ENCODE data around the gene CPXM1.
"Not testable (repeated sequence)": the region's sequence is repeated elsewhere in the genome, so short reads cannot be mapped to it uniquely, and the experiment has no call there.

CPXM1 gene

DNA sequence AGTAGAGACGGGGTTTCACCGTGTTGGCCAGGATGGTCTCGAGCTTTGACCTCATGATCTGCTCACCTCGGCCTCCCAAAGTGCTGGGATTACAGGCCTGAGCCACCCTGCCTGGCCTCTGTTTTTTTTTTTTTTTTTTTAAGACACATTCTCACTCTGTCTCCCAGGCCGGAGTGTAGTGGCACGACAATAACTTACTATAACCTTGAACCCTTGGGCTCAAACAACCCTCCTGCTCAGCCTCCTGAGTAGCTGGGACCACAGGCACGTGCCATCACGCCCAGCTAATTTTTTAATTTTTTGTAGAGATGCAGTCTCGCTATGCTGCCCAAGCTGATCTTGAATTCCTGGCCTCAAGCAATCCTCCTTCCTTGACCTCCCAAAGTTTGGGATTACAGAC, 26.6 kb downstream of the CPXM1 start:
- Mint-ChIP-seq H3K4me1 (ENCODE audit: low read depth) (no peaks in the 10 kb centered on the region), H3K27ac (no peak overlapping the region), H3K27me3 (ENCODE audit: low read depth) (peaks cover 18% of the 10 kb centered on the region), H3K9me3 (no peaks in the 10 kb centered on the region), H3K4me3 (no peak overlapping the region), H3K36me3 (ENCODE audit: low read depth) (no peaks in the 10 kb centered on the region)

DNA sequence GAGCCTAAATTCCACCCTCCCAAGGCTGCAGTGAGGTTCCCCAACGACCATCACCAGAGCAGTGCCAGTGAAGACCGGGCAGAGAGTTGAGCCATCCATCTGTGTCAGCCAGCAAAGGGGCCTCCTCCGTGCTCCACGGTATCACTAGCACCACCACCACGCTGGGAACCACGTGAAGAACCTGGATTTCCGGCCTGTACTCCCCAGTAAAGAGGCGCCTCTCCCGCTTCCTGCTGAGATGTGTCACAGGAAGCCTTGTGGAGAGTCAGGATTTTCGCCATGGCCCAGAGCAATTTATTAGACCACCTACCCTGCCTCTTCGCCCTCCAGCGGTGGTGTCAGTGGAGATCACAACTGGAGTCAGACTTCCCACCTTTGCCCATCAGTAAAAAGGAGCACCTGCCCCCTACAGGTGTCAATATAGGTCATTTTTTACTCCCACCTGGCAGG, 28.8 kb downstream of the CPXM1 start:
- H3K27me3 Mint-ChIP-seq (ENCODE audit: low read depth): peaks cover 23% of the 10 kb centered on the region
- H3K36me3 Mint-ChIP-seq (ENCODE audit: low read depth): no peaks in the 10 kb centered on the region
- H3K27ac Mint-ChIP-seq: no peak overlapping the region
- H3K4me1 Mint-ChIP-seq (ENCODE audit: low read depth): no peaks in the 10 kb centered on the region
- no peaks in the 10 kb centered on the region for H3K9me3 Mint-ChIP-seq
- H3K4me3 Mint-ChIP-seq: no peak overlapping the region

DNA sequence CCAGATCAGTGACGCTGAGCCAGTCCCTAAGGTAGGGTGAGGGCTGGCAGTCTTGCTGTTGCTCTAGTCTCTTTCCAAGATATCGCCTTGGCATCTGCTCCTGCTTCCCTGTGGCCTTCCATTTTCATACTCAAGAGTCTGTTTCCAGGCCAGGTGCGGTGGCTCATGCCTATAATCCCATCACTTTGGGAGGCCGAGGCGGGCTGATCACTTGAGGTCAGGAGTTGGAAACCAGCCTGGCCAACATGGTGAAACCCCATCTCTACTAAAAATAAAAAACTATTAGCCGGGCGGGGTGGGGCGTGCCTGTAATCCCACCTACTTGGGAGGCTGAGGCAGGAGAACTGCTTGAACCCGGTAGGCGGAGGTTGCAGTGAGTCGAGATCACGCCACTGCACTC, 30.3 kb downstream of the CPXM1 start:
- H3K9me3 Mint-ChIP-seq; H3K27ac Mint-ChIP-seq; H3K36me3 Mint-ChIP-seq (ENCODE audit: low read depth); H3K4me1 Mint-ChIP-seq (ENCODE audit: low read depth); H3K4me3 Mint-ChIP-seq: not testable (repeated sequence)
- peaks cover 18% of the 10 kb centered on the region for H3K27me3 Mint-ChIP-seq (ENCODE audit: low read depth)

DNA sequence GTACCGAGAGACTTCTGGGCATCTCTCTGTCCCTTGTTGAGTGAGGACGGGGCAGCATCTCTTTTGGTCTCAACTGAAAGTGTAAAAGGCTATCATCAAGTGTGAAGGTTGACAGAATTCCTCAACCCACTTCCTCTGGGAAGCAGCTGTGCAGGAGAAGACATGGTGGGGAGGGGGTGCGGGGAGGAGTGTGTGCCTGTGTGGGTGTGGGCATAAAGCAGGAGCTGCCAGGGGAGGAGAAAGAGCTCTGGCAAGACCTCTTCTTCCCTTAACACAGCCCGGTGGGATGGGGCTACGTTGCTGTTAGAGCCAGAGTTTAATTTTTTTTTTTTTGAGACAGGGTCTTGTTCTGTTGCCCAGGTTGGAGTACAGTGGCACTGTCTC, 31.8 kb downstream of the CPXM1 start:
- Mint-ChIP-seq H3K36me3 (ENCODE audit: low read depth) (no peaks in the 10 kb centered on the region), H3K4me1 (ENCODE audit: low read depth) (no peaks in the 10 kb centered on the region), H3K27me3 (ENCODE audit: low read depth) (peaks cover 22% of the 10 kb centered on the region), H3K9me3 (no peaks in the 10 kb centered on the region), H3K27ac (no peak overlapping the region), H3K4me3 (no peak overlapping the region)

DNA sequence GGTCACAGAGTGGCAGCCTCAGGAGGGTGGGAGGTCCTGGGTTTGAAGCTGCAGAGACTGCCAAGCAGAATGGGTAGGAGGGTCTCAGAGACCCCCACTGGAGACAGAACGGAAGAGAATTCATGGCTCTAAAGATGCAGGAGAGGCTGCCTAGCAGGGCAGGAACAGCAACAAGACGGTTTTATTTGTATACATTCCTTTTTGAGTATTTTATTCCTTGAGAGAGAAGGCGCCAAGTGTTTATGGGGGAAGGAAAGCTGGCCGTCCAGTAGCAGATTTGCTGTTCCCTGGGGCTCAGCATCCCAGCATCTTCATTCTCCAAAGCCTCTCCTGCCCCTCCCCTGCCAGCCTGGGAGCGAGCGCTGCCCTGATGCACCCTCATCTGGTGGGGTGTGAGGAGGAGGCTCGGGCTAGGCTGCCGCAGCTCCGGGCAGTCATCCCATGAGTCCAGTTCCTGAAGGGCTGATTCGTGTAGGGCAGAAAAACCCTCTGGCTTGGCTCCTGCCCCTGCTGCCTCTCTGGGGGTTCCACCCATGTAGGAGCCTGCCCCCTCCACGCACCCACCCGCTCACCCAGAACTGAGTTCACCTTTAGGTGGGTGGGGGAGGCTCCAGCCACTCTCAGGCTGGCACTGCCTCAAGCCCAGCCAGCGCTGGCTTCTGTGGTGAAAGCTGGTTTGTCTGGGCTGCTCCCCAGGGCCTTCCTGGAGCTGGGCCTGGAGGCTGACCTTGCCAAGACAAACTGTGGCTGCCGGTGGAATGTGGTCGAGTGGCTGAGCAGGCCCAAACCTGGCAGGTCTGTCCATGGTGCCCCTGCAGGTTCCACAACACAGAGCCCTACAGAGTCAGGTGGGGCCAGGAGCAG, 32.4 kb downstream of the CPXM1 start:
- Mint-ChIP-seq H3K36me3 (ENCODE audit: low read depth) (no peaks in the 10 kb centered on the region), H3K4me1 (ENCODE audit: low read depth) (no peaks in the 10 kb centered on the region), H3K27ac (no peak overlapping the region), H3K4me3 (no peak overlapping the region), H3K9me3 (no peaks in the 10 kb centered on the region), H3K27me3 (ENCODE audit: low read depth) (peaks cover 23% of the 10 kb centered on the region)

DNA sequence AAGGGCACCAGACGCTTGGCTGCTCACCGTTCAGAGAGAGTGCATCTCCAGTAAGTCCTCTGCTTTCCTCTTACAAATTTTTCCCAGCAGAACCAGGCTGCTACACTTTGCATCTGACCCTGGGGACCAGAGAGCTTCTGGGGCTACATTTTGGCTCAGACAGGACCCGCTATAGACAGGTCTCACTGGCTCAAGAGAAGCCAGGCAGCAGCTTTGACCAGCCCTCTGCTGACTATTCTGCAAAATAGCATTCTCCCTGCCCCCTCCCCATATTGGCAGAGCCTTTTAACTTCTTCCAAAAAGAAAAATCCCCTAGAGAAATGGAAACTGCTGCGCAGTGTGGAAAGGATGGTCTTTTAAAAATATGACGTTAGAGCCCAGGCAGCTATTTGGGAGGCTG, 37.2 kb downstream of the CPXM1 start:
- Mint-ChIP-seq H3K27ac (no peak overlapping the region), H3K9me3 (no peaks in the 10 kb centered on the region), H3K27me3 (ENCODE audit: low read depth) (peaks cover 17% of the 10 kb centered on the region), H3K36me3 (ENCODE audit: low read depth) (no peaks in the 10 kb centered on the region), H3K4me1 (ENCODE audit: low read depth) (no peaks in the 10 kb centered on the region), H3K4me3 (no peak overlapping the region)

DNA sequence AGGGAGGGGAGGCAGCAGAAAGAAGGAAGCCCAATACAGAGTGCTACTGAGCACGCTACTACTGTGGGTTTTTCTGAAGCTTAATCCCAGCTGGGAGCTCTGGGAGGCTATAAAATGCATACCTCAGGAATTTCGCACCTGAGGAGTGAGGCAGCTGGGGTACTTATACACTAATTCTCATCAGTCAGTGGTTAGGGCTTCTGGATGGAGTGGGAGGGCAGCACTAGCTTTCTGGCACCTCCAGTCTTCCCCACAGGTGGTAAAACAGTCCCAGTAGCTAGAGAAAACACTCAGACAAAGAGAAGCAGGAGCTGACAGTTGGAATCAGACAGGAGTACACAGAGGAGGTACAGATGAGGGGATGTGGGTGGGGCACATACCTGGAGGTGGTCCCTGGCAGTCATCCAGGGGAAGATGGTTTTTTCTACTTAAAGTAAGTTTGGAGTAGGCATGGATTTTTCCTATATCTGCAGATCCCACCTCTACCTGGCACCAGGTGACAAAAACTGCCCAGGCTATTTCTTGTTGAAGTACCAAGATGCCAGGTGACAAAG, 37.8 kb downstream of the CPXM1 start:
- Mint-ChIP-seq H3K36me3 (ENCODE audit: low read depth) (no peaks in the 10 kb centered on the region), H3K27ac (no peak overlapping the region), H3K9me3 (no peaks in the 10 kb centered on the region), H3K4me1 (ENCODE audit: low read depth) (no peaks in the 10 kb centered on the region), H3K27me3 (ENCODE audit: low read depth) (peaks cover 15% of the 10 kb centered on the region), H3K4me3 (no peak overlapping the region)

DNA sequence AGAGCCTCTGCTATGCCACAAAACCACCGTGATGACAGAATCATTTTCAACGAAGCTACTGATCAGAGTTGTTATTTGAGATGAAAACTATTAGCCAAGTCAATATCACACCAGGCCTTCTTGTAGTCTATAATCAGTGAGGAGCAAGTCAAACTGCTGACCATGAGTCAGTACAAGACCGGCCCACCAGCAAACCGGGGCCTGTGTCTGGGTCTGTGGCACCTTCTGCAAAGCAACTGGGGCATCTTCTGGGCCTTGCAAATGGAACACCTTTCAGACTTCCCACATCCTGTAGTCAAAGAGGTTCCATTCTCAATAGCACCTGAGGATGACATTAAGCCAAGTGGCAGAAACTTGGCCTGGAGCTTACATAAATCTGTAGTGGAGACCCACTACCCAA, 38.5 kb downstream of the CPXM1 start:
- Mint-ChIP-seq H3K4me1 (ENCODE audit: low read depth) (no peaks in the 10 kb centered on the region), H3K4me3 (no peak overlapping the region), H3K27me3 (ENCODE audit: low read depth) (peaks cover 8% of the 10 kb centered on the region)

DNA sequence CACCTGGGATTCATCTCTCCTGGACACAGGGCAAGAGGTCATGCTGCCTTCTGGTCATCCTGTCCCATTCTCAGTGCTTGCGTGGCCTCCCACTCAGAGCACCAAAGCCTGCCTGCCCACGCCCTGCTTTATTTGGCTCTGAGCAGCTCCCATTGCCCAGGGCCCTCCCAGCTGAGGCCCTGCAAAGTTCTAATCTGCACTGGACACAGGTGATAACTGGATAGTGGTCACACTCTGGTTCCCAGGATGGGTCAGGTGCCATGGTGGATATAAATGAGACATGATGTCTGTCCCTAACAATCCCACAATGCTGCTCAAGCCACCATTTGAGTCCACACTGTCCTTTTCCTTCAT, 39.5 kb downstream of the CPXM1 start:
- no peak overlapping the region for H3K4me3 Mint-ChIP-seq
- no peaks in the 10 kb centered on the region for H3K36me3 Mint-ChIP-seq (ENCODE audit: low read depth)
- H3K27me3 Mint-ChIP-seq (ENCODE audit: low read depth): peaks cover 8% of the 10 kb centered on the region
- peaks cover 2% of the 10 kb centered on the region for H3K4me1 Mint-ChIP-seq (ENCODE audit: low read depth)
- H3K9me3 Mint-ChIP-seq: no peaks in the 10 kb centered on the region
- no peak overlapping the region for H3K27ac Mint-ChIP-seq

More for the DNA sequence above, 38.5 kb downstream of the CPXM1 start:
- Mint-ChIP-seq H3K27ac (no peak overlapping the region), H3K9me3 (no peaks in the 10 kb centered on the region), H3K36me3 (ENCODE audit: low read depth) (no peaks in the 10 kb centered on the region)

DNA sequence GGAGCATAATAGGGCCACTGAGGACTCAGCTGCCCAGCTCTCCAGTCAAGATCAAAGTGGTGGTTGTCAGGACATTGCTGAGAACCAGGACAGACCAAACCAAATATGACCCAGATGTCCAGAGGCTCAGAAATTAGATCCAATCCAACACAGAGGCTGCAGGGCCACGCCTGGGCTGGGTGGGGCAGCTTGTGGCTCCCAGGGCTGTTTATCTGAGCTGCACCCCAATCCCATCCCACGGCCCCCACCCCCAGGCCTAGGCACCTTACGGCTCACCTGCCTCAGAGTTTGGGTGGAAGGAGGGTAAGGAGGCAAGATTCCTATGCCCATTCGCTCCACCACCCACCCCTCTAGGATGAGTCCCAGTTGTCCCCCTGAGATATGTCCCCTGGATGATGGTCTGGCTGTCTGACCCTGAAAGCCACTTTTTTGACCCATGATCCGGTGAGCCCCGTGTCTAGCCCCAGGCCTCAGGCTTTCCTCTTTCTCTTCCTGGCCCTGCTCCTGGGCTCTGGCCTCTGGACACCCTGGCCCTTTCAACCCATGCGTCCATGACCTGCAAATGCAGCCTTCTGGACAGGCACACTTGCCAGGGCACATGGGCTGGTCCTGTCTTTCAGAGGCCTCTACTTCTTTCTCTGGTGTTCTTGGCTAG, 40.0 kb downstream of the CPXM1 start:
- Mint-ChIP-seq H3K36me3 (ENCODE audit: low read depth) (no peaks in the 10 kb centered on the region), H3K4me3 (no peak overlapping the region), H3K27me3 (ENCODE audit: low read depth) (peaks cover 8% of the 10 kb centered on the region), H3K4me1 (ENCODE audit: low read depth) (peaks cover 2% of the 10 kb centered on the region), H3K27ac (no peak overlapping the region), H3K9me3 (no peaks in the 10 kb centered on the region)

DNA sequence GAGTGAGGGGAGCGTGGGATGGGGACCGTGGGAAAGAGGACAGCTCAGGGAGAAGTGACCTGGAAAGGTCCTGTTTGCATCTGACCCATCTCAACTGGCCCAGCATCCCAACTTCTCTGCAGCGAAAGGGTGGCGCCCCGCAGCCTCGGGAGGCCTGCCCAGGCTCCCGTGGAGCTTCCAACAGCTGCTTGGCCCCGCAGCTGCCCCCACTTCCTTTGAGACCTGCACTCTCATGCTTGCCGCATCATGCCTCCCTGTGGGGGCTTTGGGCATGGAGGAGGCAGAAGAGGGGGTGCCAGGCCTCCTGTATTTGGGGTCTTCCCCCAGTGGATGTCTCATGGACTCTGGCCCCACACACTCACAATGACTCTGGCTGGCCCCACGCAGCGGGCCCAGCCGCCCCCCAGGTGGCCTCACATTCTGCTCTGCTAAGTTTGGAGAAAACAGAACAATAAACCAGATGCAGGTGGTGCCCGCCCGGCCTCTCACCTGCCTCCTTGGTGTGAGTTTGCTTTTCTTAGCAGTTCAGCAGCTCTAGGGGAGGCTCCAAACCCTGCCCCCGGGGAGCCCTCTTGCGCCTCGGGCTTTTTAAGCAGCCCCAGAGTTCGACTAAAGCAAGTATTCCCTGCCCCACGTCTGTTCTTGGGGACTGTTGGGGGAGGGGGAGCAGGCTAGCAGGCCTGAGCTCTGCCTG, 40.7 kb downstream of the CPXM1 start:
- Mint-ChIP-seq H3K36me3 (ENCODE audit: low read depth) (no peaks in the 10 kb centered on the region), H3K27ac (no peak overlapping the region), H3K27me3 (ENCODE audit: low read depth) (peaks cover 10% of the 10 kb centered on the region), H3K9me3 (no peaks in the 10 kb centered on the region), H3K4me3 (no peak overlapping the region), H3K4me1 (ENCODE audit: low read depth) (peaks cover 2% of the 10 kb centered on the region)

DNA sequence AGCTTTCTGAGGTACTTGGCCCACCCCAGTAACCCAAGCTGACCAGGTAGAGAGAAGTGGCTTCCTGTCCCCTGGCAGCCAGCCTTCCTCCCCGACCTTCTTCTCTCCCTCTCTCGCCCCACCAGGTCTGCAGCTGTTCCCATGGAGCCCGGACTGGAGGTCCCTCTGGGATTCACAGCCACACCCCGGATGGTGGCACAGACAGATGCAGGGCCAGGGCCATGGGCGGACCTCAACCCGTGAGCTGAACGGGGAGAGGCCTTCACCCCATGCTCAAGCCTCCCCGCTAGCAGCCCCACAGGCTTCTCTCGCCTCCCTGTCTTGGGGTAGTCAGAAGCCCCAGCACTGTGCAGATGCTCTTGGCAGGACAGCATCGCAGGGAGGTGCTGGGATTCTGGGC, 41.3 kb downstream of the CPXM1 start:
- Mint-ChIP-seq H3K9me3 (no peaks in the 10 kb centered on the region), H3K4me3 (no peak overlapping the region), H3K4me1 (ENCODE audit: low read depth) (peaks cover 2% of the 10 kb centered on the region)

DNA sequence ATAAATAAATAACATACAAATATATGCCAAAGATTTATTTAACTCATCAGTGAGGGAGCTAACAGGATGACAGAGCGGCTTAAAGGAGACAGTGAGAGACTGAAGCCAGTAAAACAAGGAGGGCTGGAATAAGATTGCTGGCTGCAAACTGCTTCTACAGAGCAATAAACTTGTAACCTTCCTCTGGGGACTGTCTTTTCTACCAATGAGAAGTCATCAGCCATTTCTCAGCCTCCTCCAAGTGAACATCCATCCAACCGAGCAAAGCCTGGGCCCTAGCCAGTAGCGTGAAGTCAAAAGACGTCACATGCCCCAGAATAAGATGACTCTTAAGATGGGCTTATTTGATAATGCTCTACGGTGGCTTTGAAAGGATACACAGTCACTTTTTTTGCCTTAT, 42.5 kb downstream of the CPXM1 start:
- no peak overlapping the region for H3K4me3 Mint-ChIP-seq
- no peaks in the 10 kb centered on the region for H3K36me3 Mint-ChIP-seq (ENCODE audit: low read depth)
- no peak overlapping the region for H3K27ac Mint-ChIP-seq
- H3K27me3 Mint-ChIP-seq (ENCODE audit: low read depth): peaks cover 20% of the 10 kb centered on the region
- no peaks in the 10 kb centered on the region for H3K9me3 Mint-ChIP-seq
- H3K4me1 Mint-ChIP-seq (ENCODE audit: low read depth): peaks cover 4% of the 10 kb centered on the region

More for the DNA sequence above, 41.3 kb downstream of the CPXM1 start:
- Mint-ChIP-seq H3K27me3 (ENCODE audit: low read depth) (peaks cover 14% of the 10 kb centered on the region), H3K27ac (no peak overlapping the region), H3K36me3 (ENCODE audit: low read depth) (no peaks in the 10 kb centered on the region)

DNA sequence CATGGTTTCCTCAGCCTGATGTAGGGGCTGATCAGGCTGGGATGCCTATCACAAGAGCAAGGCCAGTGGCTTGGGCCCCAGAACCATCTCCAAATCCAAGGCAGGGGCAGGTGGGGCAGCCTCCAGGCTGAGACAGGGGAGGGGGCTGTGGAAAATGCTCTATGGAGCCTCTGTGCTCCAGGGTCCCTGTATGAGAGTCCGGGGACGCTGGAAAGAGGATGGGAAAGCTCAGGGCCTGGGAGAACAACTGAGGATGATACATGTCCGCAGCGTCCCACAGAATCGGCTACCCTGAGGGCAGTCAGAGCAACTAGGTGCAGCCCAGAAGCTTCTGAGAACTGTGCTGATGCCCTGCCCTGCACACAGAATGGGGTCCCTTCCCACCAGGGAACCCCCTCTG, 43.4 kb downstream of the CPXM1 start:
- H3K36me3 Mint-ChIP-seq (ENCODE audit: low read depth): no peaks in the 10 kb centered on the region
- no peak overlapping the region for H3K27ac Mint-ChIP-seq
- peaks cover 24% of the 10 kb centered on the region for H3K27me3 Mint-ChIP-seq (ENCODE audit: low read depth)
- peaks cover 6% of the 10 kb centered on the region for H3K4me1 Mint-ChIP-seq (ENCODE audit: low read depth)
- no peak overlapping the region for H3K4me3 Mint-ChIP-seq
- H3K9me3 Mint-ChIP-seq: no peaks in the 10 kb centered on the region
